ENCODE data around the gene ASPG.

Gene ASPG

DNA sequence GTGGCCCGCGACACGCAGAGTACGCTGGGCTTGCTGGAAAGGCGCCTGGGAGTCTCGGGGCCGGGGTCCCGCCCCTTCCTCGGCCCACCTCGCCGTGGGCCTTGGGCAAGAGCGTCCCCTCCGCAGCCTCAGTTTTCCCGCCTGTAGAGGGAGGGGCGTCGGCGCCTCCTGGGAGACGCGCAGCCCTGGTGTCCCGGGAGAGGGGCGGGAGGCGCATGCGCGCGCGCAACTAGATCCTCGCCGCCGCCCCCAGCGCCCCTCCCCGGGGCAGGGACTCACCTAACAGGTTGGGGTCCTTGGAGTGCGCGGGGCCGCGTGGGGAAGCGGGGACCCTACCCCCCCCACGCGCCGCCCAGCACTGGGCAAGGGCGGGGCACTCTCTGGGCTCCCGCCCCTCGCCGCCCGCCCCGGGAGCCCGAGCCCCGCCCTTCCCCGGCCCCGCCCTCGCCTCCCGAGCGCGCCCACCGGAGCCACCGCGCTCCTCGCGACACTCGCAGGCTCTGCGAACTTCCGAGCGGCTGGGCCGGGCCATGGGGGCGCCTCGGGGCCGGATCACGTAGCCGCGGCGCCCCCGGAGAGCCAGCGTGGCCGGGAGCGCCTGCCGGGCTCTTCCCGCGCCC is 52.7 kb downstream of the ASPG start, which contains the start of gene KIF26A:
KIF26A (plus strand) TSS at position 490 of the 620 bp plus-strand sequence. CDS start 136 bp downstream, outside the sequence.
- no peak for DNase-seq

GRCh38 chr14:104138718-104139459 is 53.4 kb downstream of the ASPG start:
- DNase-seq = no peak

DNA sequence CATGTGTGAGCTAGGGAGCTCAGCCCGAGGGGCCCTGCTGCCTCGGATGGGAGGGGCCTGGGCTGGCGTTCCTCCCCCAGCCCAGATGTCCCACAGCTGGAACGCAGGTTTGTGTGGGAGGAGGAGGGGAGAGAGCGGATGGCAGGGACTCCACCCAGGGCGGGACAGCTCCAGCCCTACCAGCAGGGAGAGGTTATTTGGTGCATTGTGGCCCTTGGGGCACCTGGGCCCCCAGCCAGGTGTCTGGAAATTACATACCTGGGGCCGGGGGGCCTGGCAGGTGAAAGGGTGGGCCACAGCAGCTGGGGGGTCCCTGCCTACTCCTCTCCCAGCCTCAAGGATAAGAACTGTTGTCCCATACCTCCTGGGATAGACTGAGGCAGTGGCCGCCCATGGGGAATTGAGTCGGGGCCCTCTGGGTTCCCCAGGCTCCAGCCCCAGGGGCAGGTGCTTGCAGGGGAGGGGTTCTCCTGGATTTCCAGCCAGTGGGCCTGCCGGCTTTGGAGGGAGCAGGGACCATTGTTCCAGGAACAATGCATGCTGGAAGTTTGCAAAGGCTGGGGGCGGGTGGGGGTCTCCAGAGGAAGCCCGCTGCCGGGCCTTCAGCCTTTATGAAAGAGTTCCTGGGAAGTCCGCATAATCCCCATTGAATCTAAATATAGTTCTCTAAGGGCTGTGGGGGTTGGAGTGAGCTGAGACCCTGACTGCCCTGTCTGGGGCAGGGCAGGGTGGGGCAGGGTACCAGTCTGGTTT is 54.1 kb downstream of the ASPG start:
- no peak for DNase-seq

- DNase-seq = no peak
These were observed 54.6 kb downstream of the ASPG start for GRCh38 chr14:104140213-104140462.

DNA sequence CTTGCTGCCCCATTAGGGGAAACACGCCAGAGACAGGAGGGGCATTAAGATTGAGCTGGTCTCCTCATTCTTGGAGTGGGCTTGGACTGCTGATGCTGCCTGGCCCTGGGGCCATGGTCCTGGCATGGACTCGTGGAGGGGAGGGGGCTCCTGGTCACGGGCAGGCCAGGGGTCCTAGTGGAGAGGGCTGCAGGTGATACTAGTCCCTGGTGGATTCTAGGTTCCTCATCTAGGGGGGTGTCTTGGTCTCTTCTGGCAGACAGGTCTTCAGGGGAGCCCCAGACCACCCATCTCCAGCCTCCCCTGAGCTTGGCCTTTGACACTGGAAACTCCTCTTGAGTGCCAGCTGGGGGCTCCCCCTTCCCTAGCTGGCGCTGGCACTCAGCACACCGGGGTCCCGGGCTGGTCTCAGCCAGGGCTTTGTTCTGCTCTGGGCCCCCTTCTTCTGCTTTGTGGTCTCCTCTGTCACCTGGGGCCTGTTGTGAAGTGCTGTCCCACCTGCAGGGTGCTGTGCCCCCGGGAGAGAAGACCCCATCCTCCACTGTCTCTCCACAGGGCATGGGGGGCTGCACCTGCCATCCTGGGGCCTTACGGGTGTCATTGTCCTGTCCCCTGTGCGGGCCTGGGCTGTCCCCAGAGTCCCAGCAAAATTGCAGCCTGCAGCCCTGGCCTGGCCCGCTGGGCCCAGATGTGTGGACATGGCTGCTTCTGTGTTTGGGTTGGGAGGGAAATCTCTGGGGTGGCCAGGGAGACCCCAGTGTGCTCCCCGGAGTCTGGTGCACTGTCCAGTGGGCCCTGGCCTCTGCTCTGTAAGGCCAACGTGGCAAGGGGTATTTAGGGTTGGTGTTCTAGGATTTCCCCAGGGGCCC is 55.2 kb downstream of the ASPG start:
- DNase-seq = no peak

GRCh38 chr14:104141621-104142091 is 56.2 kb downstream of the ASPG start:
- DNase-seq = no peak

GRCh38 chr14:104142136-104142945 is 56.8 kb downstream of the ASPG start:
- DNase-seq = no peak

GRCh38 chr14:104142946-104143470 is 57.5 kb downstream of the ASPG start:
- DNase-seq = no peak

DNA sequence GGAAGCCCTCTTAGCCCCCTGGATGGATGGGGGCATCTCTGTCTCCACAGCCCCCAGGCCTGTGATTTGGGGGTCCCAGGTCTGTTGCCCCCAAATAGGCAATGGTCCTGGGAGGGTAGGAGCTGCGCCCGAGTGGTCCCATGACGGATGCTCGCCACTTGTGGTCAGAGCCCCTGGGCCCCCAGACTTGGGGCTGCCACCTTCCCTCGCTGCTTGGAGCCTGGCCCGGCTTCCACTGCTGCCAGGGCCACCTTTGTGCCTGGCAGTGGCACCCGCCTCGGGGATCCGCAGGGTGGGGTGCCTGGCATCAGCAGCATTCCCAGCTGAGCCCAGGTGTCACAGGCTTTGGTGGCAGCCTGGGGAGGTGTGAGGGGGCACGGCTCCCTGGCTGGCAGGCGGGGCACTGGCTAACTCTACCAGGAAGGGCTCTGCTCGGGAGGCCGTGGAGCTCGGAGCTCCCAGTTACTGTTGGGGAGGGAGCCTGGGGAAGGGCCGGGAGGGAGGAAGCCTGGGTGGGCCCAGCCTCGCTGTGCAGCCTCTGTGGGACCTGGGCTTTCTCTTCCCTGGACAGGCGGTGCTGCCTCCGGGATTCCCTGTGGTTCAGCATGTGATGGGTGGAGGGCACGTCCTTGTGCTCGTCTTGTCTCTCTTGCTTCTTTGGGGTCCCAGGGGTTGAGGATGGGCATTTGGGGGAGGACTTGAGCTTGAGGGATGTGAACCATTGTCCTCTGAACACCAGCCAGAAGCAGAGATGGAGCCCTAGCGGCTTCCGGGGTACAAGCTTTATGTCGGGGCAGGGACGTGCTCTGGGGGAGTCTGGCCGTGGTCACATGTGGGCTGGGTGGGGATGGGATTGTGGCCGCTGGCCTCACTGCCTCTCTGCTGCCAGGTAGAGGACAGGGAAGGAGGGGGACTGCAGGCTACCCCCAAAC is 58.3 kb downstream of the ASPG start:
- no peak for DNase-seq

DNA sequence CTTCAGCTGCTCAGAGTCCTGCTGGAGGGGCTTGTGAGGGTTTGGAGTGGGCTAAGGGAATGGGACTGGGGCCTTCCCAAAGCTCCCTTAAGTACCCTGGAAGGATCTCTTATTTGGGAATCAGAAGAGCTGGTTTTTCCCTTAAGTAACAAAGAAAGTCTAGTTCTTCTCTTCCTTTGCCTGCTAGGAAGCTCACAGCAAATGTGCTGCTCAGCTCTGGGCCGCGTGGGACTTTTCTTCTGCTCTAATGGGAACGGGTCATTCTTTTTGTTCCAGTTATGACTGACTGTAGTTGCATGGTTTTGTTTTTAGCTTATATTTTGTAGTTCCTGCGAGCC is 58.9 kb downstream of the ASPG start:
- no peak for DNase-seq

- DNase-seq = no peak
These were observed 59.7 kb downstream of the ASPG start for GRCh38 chr14:104144911-104145825.

GRCh38 chr14:104145826-104146601 is 60.5 kb downstream of the ASPG start:
- DNase-seq = no peak

GRCh38 chr14:104146651-104147345 is 61.3 kb downstream of the ASPG start:
- DNase-seq = no peak

DNA sequence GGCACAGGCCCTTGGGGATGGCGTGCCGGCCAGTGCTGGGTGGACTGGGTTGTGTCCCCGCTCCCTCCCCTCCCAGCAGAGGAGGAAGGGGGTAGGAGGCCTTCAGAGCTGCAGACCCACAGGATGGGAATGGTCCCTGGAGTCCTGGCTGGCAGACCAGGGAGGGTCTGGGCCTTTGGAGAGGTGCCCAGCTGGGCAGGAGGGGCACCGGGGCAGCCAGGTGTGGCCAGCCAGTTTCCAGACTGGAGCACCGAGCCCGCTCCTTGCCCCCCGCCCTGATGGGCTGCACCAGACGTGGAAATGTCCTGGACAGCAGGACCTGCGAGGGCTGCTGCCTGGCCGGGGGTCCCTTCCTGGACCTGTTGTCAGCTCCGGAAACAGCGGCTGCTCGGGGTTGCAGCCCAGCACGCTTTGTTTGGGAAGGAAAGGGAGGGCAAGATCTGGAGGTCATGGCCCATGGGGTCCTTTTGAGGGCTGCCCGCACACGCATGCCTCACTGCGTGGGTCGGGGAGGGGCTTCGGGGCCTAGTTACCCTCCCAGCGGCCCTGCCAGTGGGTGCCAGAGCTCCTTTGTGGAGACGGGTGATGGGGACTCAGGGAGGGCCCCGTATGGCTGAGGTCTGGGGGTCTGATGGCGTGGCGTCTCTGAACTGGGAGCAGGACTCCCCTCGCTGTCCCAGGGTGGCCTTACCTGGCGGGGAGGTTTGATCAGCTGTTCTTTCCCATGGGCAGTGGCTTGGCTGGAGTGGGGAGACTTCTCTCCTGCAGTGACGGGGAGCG is 62.0 kb downstream of the ASPG start:
- DNase-seq = no peak

DNA sequence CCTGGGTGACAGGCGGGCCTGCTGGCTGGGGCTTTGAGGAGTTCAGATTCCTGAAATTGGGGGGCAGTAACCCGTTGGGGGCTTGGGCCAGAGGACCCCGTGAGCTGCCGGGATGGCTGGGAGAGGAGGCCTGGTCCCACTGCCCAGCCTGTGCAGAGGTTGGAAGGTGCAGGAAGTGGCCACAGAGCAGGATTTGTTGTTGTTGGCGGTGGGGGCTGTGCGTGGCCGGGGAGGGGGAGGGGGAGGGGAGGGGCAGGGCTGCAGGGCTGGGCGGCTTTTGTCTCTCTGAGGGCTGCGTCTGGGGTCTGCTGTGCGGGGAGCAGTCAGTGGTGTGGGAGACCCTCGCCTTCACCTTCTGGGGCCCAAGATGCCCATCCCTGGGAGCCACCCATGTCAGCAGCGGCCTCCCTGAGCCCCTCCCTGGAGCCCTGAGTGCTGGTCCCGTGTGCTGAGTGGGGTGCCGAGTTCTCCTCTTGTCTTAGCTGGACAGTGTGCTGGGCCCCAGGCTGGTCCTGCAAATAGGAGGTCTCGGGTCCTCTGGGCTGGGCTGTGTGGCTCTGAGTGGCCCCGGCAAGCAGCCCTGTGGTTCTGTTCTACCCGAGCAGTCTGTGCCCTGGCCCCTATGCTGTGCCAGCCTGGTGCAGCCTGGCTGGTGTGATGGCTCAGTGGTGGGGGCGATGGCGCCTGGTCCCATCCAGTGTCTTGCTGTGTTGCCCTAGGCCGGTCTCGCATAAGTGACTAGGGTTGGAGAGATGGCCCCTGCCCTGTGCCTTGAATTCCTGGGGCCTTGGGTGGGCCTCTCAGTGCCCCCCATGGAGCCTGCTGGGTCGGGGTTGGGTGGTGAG is 63.2 kb downstream of the ASPG start:
- DNase-seq = no peak

GRCh38 chr14:104149278-104149595 is 63.7 kb downstream of the ASPG start:
- no peak for DNase-seq

All from cortex of kidney (tissue), 1 donor.